Stomach (tissue), 9 donors: ENCODE results near the gene ARPC1A. TPM values are rescaled to one million over a fixed set of nuclear protein-coding genes. Genes with fewer than 3 reads are reported as not detected.

Source experiments
- DNase-seq, 2 donors: peaks; one replicate each; pipeline versions ENCODE4 v3.0.0 to v3.0.0-alpha.2; 2013 to 2019
- H3K27ac ChIP-seq, 5 donors: fragments of 200-600 bp in 4 of 5; sonication (generic) in 4 of 5; one replicate each; pipeline ENCODE4 v1.5.1; 2013 to 2019; ENCODE audit warnings: mild to moderate bottlenecking in 1 of 5, moderate library complexity in 1 of 5
- H3K27me3 ChIP-seq, 3 donors: fragments of 200-600 bp; sonication (generic); one replicate each; pipeline ENCODE4 v1.5.1; 2017 to 2019; ENCODE audit warnings: mixed run types in 1 of 3
- H3K36me3 ChIP-seq, 4 donors: fragments of 200-600 bp; sonication (generic); 1 replicate in 3 of 4; 2 replicates in 1 of 4; pipeline ENCODE4 v1.5.1; 2016 to 2019
- H3K4me1 ChIP-seq, 4 donors: fragments of 200-600 bp; sonication (generic); one replicate each; pipeline ENCODE4 v1.5.1; 2016 to 2019
- H3K4me3 ChIP-seq, 4 donors: fragments of 200-600 bp; sonication (generic) in 3 of 4; one replicate each; pipeline ENCODE4 v1.5.1; 2016 to 2019; ENCODE audit warnings: mild to moderate bottlenecking in 1 of 4
- H3K9me3 ChIP-seq, 4 donors: fragments of 200-600 bp; sonication (generic); one replicate each; pipeline ENCODE4 v1.5.1; 2016 to 2019
- EP300 ChIP-seq: sonication (generic); formaldehyde crosslinking; IDR thresholded peaks from one replicate; pipeline ENCODE4 v1.6.1; 2017; ENCODE audit warnings: antibody characterized with exemption
- POLR2A ChIP-seq, 4 donors: fragments of 450-650 bp; IDR thresholded peaks; one replicate each; pipeline ENCODE4 v1.6.1; 2016; ENCODE audit warnings: antibody characterized with exemption in 4 of 4, control low read depth in 2 of 4, mild to moderate bottlenecking in 1 of 4, moderate library complexity in 1 of 4
- POLR2AphosphoS5 ChIP-seq, 3 donors: sonication (generic); formaldehyde crosslinking; IDR thresholded peaks; one replicate each; pipeline ENCODE4 v1.6.1; 2016; ENCODE audit warnings: antibody characterized with exemption in 3 of 3
- WGBS, 5 donors: extraction: QIAGEN DNeasy Blood & Tissue Kit in 3 of 5; methylation state at CpG; one replicate each; pipeline versions ENCODE4 v1.1.5 to v1.1.7; 2013 to 2018; 5-methylcytosine and 5-hydroxymethylcytosine counted together
- intact Hi-C: fragments of 100-400 bp; cut with DNase I; formaldehyde crosslinking; loops from one replicate; pipeline ENCODE4 v1.15.1; 2023; ENCODE audit warnings: low total_unique reads
- polyA plus RNA-seq, 3 donors: library from polyadenylated mRNA; stranded (reverse); fragments of 200-250 nt; gene quantifications; one replicate each; pipeline ENCODE4 v1.2.3, GENCODE V29; 2013
- total RNA-seq, 5 donors: library from RNA; depleted of rRNA; stranded (reverse); fragments of >200 nt; gene quantifications; one replicate each; pipeline versions ENCODE4 v1.1.0 to v1.2.3, GENCODE V29; 2014 to 2016
- TF ChIP-seq, protein P1 (sequence below), 7 experiments: fragments of 450-650 bp in 4 of 7; fragments of 200-600 bp in 3 of 7; sonication (generic) in 3 of 7; IDR thresholded peaks; one replicate each; pipeline ENCODE4 v1.5.1; 2016 to 2019; ENCODE audit warnings: antibody characterized with exemption in 7 of 7, control low read depth in 2 of 7, mild to moderate bottlenecking in 1 of 7
- donor health status: healthy with polysubstance abuse.
- donor health status: Bipolar disorder and iron deficiency.
- donor health status: healthy.

Gene ARPC1A
- total and polyA plus RNA-seq, 8 donors: 93.3 to 344 (median 142) TPM

DNA sequence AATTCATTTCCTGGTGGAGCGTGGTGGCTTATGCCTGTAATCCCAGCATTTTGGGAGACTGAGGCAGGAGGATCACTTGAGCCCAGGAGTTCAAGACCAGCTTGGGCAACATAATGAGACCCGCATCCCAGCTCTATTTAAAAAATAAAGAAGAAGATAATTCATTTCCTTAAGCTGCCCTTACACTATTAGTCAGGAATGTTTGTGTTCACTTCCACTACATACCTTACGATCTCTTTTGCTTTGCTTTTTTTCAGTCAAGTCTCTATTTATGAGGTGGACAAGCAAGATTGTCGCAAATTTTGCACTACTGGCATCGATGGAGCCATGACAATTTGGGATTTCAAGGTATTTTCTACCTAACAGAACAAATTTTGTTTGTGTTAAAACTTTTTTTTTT is 37.6 kb downstream of the ARPC1A start:
- TF ChIP-seq, protein P1, sequence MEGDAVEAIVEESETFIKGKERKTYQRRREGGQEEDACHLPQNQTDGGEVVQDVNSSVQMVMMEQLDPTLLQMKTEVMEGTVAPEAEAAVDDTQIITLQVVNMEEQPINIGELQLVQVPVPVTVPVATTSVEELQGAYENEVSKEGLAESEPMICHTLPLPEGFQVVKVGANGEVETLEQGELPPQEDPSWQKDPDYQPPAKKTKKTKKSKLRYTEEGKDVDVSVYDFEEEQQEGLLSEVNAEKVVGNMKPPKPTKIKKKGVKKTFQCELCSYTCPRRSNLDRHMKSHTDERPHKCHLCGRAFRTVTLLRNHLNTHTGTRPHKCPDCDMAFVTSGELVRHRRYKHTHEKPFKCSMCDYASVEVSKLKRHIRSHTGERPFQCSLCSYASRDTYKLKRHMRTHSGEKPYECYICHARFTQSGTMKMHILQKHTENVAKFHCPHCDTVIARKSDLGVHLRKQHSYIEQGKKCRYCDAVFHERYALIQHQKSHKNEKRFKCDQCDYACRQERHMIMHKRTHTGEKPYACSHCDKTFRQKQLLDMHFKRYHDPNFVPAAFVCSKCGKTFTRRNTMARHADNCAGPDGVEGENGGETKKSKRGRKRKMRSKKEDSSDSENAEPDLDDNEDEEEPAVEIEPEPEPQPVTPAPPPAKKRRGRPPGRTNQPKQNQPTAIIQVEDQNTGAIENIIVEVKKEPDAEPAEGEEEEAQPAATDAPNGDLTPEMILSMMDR (IDR thresholded peaks at IDR 0.05): no peak
- TF ChIP-seq POLR2AphosphoS5 (IDR thresholded peaks at IDR 0.05) (no peak), POLR2A (IDR thresholded peaks at IDR 0.05) (no peak), EP300 (no peak)
- DNase-seq: no peak
- H3K36me3 ChIP-seq: peaks cover 71 to 96% (median 96%) of the 10 kb centered on the region in 4 donors
- H3K4me1 ChIP-seq: no peaks in the 10 kb centered on the region
- intact Hi-C loops: no loop called here
- WGBS, 5 donors: 87 to 94% (median 91%) methylated on average over 5 of the region's 5 CpGs
- no peaks in the 10 kb centered on the region for H3K9me3 ChIP-seq
- no peak overlapping the region for H3K27ac ChIP-seq
- H3K4me3 ChIP-seq: no peak overlapping the region
- H3K27me3 ChIP-seq: no peaks in the 10 kb centered on the region

DNA sequence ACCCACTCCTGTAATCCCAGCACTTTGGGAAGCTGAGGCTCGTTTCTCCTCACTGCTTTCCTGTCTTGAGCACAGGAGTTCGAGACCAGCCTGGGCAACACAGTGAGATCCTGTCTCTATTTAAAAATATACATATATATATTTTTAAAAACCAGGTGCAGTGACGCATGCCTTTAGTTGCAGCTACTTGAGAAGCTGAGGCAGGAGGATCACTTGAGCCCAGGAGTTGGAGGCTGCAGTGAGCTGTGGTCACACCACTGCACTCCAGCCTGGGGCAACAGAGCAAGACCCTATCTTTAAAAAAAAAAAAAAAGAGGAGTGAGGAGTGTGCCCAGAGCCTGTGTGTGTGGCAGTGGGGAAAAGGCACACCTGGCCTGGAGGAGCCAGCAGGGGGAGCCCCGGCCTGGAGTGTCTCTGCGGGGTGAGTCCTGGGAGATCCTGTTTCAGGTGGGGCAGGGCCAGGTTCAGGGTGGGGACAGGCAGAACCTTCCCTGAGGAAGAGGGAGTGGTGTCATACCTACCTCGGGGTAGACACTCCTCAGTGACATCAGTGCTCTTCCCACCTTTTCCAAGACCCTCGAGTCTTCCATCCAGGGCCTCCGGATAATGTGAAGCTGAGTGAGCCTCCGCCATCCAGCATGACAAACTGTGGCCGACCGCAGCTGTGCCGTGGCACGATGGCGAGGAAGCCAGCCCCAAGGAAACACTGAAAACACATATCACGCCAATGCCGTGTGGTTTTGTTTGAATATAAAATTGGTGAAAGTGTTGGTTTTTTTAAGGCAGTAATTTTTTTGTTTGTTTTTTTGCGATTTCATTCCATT is 39.8 kb downstream of the ARPC1A start:
- TF ChIP-seq, protein P1 (IDR thresholded peaks at IDR 0.05): peak in 5 of 7 experiments; percentile 38 to 59 (median 48)
- no peak for TF ChIP-seq POLR2A (IDR thresholded peaks at IDR 0.05)
- TF ChIP-seq EP300: no peak
- TF ChIP-seq POLR2AphosphoS5 (IDR thresholded peaks at IDR 0.05): no peak
- Histone ChIP-seq H3K36me3 (peaks cover 48 to 86% (median 84%) of the 10 kb centered on the region in 4 donors), H3K9me3 (no peaks in the 10 kb centered on the region), H3K27ac (peak overlapping the region in 1 of 5 donors; percentile 24), H3K4me1 (no peaks in the 10 kb centered on the region), H3K27me3 (no peaks in the 10 kb centered on the region), H3K4me3 (no peak overlapping the region)
- intact Hi-C loops: no loop called here
- 74 to 80% (median 79%) methylated on average over 17 of the region's 17 CpGs for WGBS, 5 donors
- peak; percentile 69 to 74 for DNase-seq

DNA sequence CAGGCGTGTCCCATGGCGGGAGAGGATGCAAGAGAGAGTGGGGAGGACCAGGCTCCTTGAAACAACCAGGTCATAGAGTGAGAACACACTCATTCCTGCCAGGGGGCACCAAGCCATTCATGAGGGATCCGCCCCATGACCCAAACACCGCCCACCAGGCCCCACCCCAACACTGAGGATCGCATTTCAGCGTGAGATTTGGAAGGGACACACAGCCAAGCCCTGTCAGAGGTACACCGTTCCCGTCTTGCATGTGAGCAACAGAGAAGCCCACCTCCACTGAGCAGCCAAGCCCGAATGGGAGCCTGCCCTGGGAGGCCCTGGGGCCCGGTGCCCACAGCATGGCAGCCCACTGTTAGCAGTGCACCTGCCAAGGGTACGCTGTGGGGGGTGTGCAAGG is 40.9 kb downstream of the ARPC1A start:
- Histone ChIP-seq H3K4me1 (no peaks in the 10 kb centered on the region), H3K4me3 (no peak overlapping the region), H3K9me3 (no peaks in the 10 kb centered on the region), H3K27me3 (no peaks in the 10 kb centered on the region), H3K27ac (no peak overlapping the region), H3K36me3 (peaks cover 39 to 75% (median 72%) of the 10 kb centered on the region in 4 donors)
- TF ChIP-seq, protein P1 (IDR thresholded peaks at IDR 0.05): no peak
- TF ChIP-seq EP300 (no peak), POLR2AphosphoS5 (IDR thresholded peaks at IDR 0.05) (no peak), POLR2A (IDR thresholded peaks at IDR 0.05) (no peak)
- intact Hi-C loops: no loop called here
- no peak for DNase-seq
- WGBS, 5 donors: 77 to 84% (median 81%) methylated on average over 9 to 11 of the region's 11 CpGs

DNA sequence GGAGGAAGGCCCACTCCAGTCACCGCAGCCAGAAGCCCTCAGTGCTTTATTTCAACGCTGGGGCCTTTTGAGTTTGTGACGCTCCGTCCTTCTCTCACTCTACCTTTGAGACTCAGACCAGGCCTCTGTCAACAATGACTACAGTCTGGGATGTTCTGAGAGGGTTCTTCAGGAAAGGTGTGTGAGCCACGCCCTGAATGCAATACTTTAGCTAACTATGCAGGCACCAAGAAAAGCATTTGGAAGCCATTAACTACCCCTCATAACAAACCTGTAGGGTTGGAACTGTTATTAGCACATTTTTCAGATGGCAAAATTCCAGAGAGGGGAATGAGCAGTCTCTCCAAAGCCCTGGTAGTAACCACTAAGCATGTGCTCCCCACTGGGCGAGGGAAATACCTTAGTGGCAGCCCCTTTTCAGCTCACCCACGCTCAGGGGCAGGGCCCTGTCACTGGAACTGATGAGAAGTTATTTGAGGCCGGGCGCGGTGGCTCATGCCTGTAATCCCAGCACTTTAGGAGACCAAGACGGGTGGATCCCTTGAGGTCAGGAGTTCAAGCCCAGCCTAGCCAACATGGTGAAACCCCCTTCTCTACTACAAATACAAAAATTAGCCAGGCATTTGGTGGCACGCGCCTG is 43.2 kb downstream of the ARPC1A start:
- Histone ChIP-seq H3K4me1 (peaks cover 10 to 21% (median 16%) of the 10 kb centered on the region in 4 donors), H3K36me3 (peaks cover 26 to 53% (median 50%) of the 10 kb centered on the region in 4 donors), H3K27ac (no peak overlapping the region), H3K4me3 (no peak overlapping the region), H3K9me3 (no peaks in the 10 kb centered on the region), H3K27me3 (no peaks in the 10 kb centered on the region)
- TF ChIP-seq EP300 (no peak), POLR2A (IDR thresholded peaks at IDR 0.05) (no peak), POLR2AphosphoS5 (IDR thresholded peaks at IDR 0.05) (no peak)
- TF ChIP-seq, protein P1 (IDR thresholded peaks at IDR 0.05): no peak
- WGBS, 5 donors: 89 to 96% (median 93%) methylated on average over 13 of the region's 13 CpGs
- no peak for DNase-seq
- intact Hi-C loops: no loop called here
